PFSK-1 (cell line): ENCODE measurements around the gene CERS4.

Source experiments
- FOXP2 ChIP-seq: optimal IDR thresholded peaks from 2 replicates; pipeline ENCODE3; 2011; ENCODE audit warnings: borderline replicate concordance, control low read depth, inconsistent platforms; ENCODE audit not compliant: insufficient read depth; ENCODE audit errors: extremely low read length, extremely low read depth
- POLR2AphosphoS5 ChIP-seq: IDR thresholded peaks from 2 replicates; pipeline ENCODE4 v1.6.1; 2012; ENCODE audit warnings: low read depth, mild to moderate bottlenecking, control low read depth, low read length, moderate library complexity
- REST ChIP-seq, 2 experiments: IDR thresholded peaks; 2 replicates each; pipeline versions ENCODE4 v1.6.1 to v1.8.0; 2011 to 2012; ENCODE audit warnings: low read depth in 2 of 2, low read length in 2 of 2, control low read depth in 1 of 2, inconsistent platforms in 1 of 2, mild to moderate bottlenecking in 1 of 2, moderate library complexity in 1 of 2; ENCODE audit not compliant: insufficient read depth in 1 of 2
- TAF1 ChIP-seq: IDR thresholded peaks from 2 replicates; pipeline ENCODE4 v1.6.1; 2012; ENCODE audit warnings: low read length, control low read depth, borderline replicate concordance; ENCODE audit not compliant: insufficient read depth

GRCh38 chr19:8220481-8220880 is 11.3 kb downstream of the CERS4 start:
- TF ChIP-seq POLR2AphosphoS5 (no peak), REST (IDR thresholded peaks at IDR 0.05; ENCODE audit: insufficient read depth in 1 of 2, low read depth in 2 of 2, low read length in 2 of 2) (no peak), TAF1 (no peak), FOXP2 (no peak)
